ENCODE results near the gene NTM. TPM values are rescaled to one million over a fixed set of nuclear protein-coding genes. Genes with fewer than 3 reads are reported as not detected.
A peak's percentile ranks its signal among the peaks of the same experiment; 100 is the strongest.

Gene NTM
- polyA plus RNA-seq, 1 donor from 2014 or later: 39.4 TPM

- Histone ChIP-seq H3K27me3 (ENCODE audit: insufficient read depth, low read depth, low read length) (no peaks in the 10 kb centered on the region), H3K27ac (ENCODE audit: low read length) (peak overlapping the region; percentile 45), H3K4me3 (ENCODE audit: low read length) (peak overlapping the region; percentile 57), H3K9me2 (ENCODE audit: insufficient read depth, low read length) (no peaks in the 10 kb centered on the region), H3K4me2 (ENCODE audit: low read length) (peak overlapping the region; percentile 12), H4K20me1 (ENCODE audit: insufficient read depth) (no peaks in the 10 kb centered on the region), H3K79me2 (replicated peaks; ENCODE audit: insufficient read depth, low read length) (no peaks in the 10 kb centered on the region), H3F3A (ENCODE audit: insufficient read depth, low read length, poor library complexity, severe bottlenecking) (no peaks in the 10 kb centered on the region), H3K9ac (ENCODE audit: low read length) (peak overlapping the region; percentile 40), H2AFZ (ENCODE audit: low read depth, low read length) (no peak overlapping the region), H3K9me3 (ENCODE audit: low read length) (no peaks in the 10 kb centered on the region), H3K36me3 (ENCODE audit: insufficient read depth, low read length) (no peaks in the 10 kb centered on the region)
- TF ChIP-seq REST (IDR thresholded peaks at IDR 0.05; ENCODE audit: borderline replicate concordance): no peak
- no peak for TF ChIP-seq TAF1 (IDR thresholded peaks at IDR 0.05; ENCODE audit: low read depth)
- TF ChIP-seq EP300 (conservative IDR thresholded peaks at IDR 0.05; ENCODE audit: poor library complexity, severe bottlenecking): no peak
- no peak for TF ChIP-seq CTCF (IDR thresholded peaks at IDR 0.05; ENCODE audit: poor library complexity, severe bottlenecking)
- no peak for TF ChIP-seq RAD21 (conservative IDR thresholded peaks at IDR 0.05)
- no peak for TF ChIP-seq EZH2 (IDR thresholded peaks at IDR 0.05; ENCODE audit: borderline replicate concordance, insufficient read depth, low read length, poor library complexity, severe bottlenecking)
- no peak for TF ChIP-seq MXI1 (conservative IDR thresholded peaks at IDR 0.05; ENCODE audit: poor library complexity, severe bottlenecking)
- TF ChIP-seq SMC3 (conservative IDR thresholded peaks at IDR 0.05; ENCODE audit: poor library complexity): no peak
- TF ChIP-seq POLR2AphosphoS5 (IDR thresholded peaks at IDR 0.05): no peak
Observed at GRCh38 chr11:131370901-131371790, 731 bp downstream of the NTM start.

GRCh38 chr11:131371791-131372104 is 1.3 kb downstream of the NTM start:
- Histone ChIP-seq H3K4me2 (ENCODE audit: low read length) (peak overlapping the region; percentile 12), H3K9me3 (ENCODE audit: low read length) (no peaks in the 10 kb centered on the region), H2AFZ (ENCODE audit: low read depth, low read length) (no peak overlapping the region), H3K9ac (ENCODE audit: low read length) (no peak overlapping the region), H3K79me2 (replicated peaks; ENCODE audit: insufficient read depth, low read length) (no peaks in the 10 kb centered on the region), H3K9me2 (ENCODE audit: insufficient read depth, low read length) (no peaks in the 10 kb centered on the region), H3F3A (ENCODE audit: insufficient read depth, low read length, poor library complexity, severe bottlenecking) (no peaks in the 10 kb centered on the region), H4K20me1 (ENCODE audit: insufficient read depth) (no peaks in the 10 kb centered on the region), H3K4me3 (ENCODE audit: low read length) (peak overlapping the region; percentile 57), H3K36me3 (ENCODE audit: insufficient read depth, low read length) (no peaks in the 10 kb centered on the region), H3K27me3 (ENCODE audit: insufficient read depth, low read depth, low read length) (no peaks in the 10 kb centered on the region), H3K27ac (ENCODE audit: low read length) (no peak overlapping the region)
- TF ChIP-seq EP300 (conservative IDR thresholded peaks at IDR 0.05; ENCODE audit: poor library complexity, severe bottlenecking): no peak
- no peak for TF ChIP-seq EZH2 (IDR thresholded peaks at IDR 0.05; ENCODE audit: borderline replicate concordance, insufficient read depth, low read length, poor library complexity, severe bottlenecking)

Data from neural cell (in vitro differentiated cells).